Measurements from ENCODE around the gene MYBPC1. TPM values are rescaled to one million over a fixed set of nuclear protein-coding genes. Genes with fewer than 3 reads are reported as not detected.

Gene MYBPC1
- total RNA-seq, 1 experiment from 2014 or later, result not detected

- H3K27ac ChIP-seq (ENCODE audit: low read length), result no peak overlapping the region
- in situ Hi-C loops (cut with HindIII; ENCODE audit: low pct_unique_long_range_greater_than_20kb, low sequenced_read_pairs) (no loop called here), intact Hi-C loops (cut with micrococcal nuclease; ENCODE audit: unreplicated experiment) (loop anchor here (10.0 kb wide), 1 partner anchor 276 kb away; no protein-coding TSS in a partner anchor)
- CTCF ChIA-PET, result no interaction called here
- TF ChIP-seq TCF7L2 (IDR thresholded peaks at IDR 0.05; ENCODE audit: low read depth, low read length), result no peak
- TF ChIP-seq SIN3A (IDR thresholded peaks at IDR 0.05; ENCODE audit: borderline replicate concordance, insufficient read depth, low read depth, low read length), result no peak
- no peaks in the 10 kb centered on the region for H3K27me3 ChIP-seq (ENCODE audit: control insufficient read depth, insufficient read depth, low read length)
- H3K36me3 ChIP-seq (ENCODE audit: control insufficient read depth, insufficient read depth, low read length), result no peaks in the 10 kb centered on the region
- H3K4me3 ChIP-seq (ENCODE audit: low read depth in 2 of 2, low read length in 2 of 2), result no peak overlapping the region
- H3K4me1 ChIP-seq (ENCODE audit: control insufficient read depth, insufficient read depth, low read length), result no peaks in the 10 kb centered on the region
- no peaks in the 10 kb centered on the region for H3K9me3 ChIP-seq (ENCODE audit: control insufficient read depth, insufficient read depth, low read depth, low read length)
- POLR2A ChIA-PET, result no interaction called here
- ATAC-seq (no peak), DNase-seq (ENCODE audit: low read depth, low spot score) (no peak)
- no TSS peak for BruUV-seq (replicated peaks)
These were observed 95.8 kb downstream of the MYBPC1 start for GRCh38 chr12:101690544-101691098.

- DNase-seq (ENCODE audit: low read depth, low spot score), result no peak
- BruUV-seq (replicated peaks), result no TSS peak
- ChIA-PET POLR2A (no interaction called here), CTCF (no interaction called here)
- H3K36me3 ChIP-seq (ENCODE audit: control insufficient read depth, insufficient read depth, low read length), result no peaks in the 10 kb centered on the region
- ATAC-seq, result no peak
- no peaks in the 10 kb centered on the region for H3K27me3 ChIP-seq (ENCODE audit: control insufficient read depth, insufficient read depth, low read length)
- H3K27ac ChIP-seq (ENCODE audit: low read length), result no peak overlapping the region
- intact Hi-C loops (cut with micrococcal nuclease; ENCODE audit: unreplicated experiment) (loop anchor here (10.0 kb wide), 1 partner anchor 277 kb away; no protein-coding TSS in a partner anchor), in situ Hi-C loops (cut with HindIII; ENCODE audit: low pct_unique_long_range_greater_than_20kb, low sequenced_read_pairs) (no loop called here)
- H3K4me1 ChIP-seq (ENCODE audit: control insufficient read depth, insufficient read depth, low read length), result peaks cover 3% of the 10 kb centered on the region
- TF ChIP-seq SIN3A (IDR thresholded peaks at IDR 0.05; ENCODE audit: borderline replicate concordance, insufficient read depth, low read depth, low read length) (no peak), REST (IDR thresholded peaks at IDR 0.05; ENCODE audit: insufficient read depth in 1 of 2, low read depth in 2 of 2, low read length in 1 of 2) (no peak), POLR2AphosphoS5 (IDR thresholded peaks at IDR 0.05; ENCODE audit: low read depth, low read length) (no peak), CTCF (IDR thresholded peaks at IDR 0.05) (no peak), TCF7L2 (IDR thresholded peaks at IDR 0.05; ENCODE audit: low read depth, low read length) (no peak)
- no peaks in the 10 kb centered on the region for H3K9me3 ChIP-seq (ENCODE audit: control insufficient read depth, insufficient read depth, low read depth, low read length)
- H3K4me3 ChIP-seq (ENCODE audit: low read depth in 2 of 2, low read length in 2 of 2), result no peak overlapping the region
These were observed 96.8 kb downstream of the MYBPC1 start for GRCh38 chr12:101691503-101692096.

- no peak for ATAC-seq
- no peaks in the 10 kb centered on the region for H3K9me3 ChIP-seq (ENCODE audit: control insufficient read depth, insufficient read depth, low read depth, low read length)
- no peak overlapping the region; the same call in 1 of the 2 replicates for H3K27ac ChIP-seq (ENCODE audit: low read length)
- H3K4me1 ChIP-seq (ENCODE audit: control insufficient read depth, insufficient read depth, low read length), result peaks cover 7% of the 10 kb centered on the region
- ChIA-PET POLR2A (no interaction called here), CTCF (no interaction called here)
- no peak for TF ChIP-seq TCF7L2 (IDR thresholded peaks at IDR 0.05; ENCODE audit: low read depth, low read length)
- TF ChIP-seq CTCF (IDR thresholded peaks at IDR 0.05), result no peak
- no peak for TF ChIP-seq POLR2AphosphoS5 (IDR thresholded peaks at IDR 0.05; ENCODE audit: low read depth, low read length)
- no peak for TF ChIP-seq SIN3A (IDR thresholded peaks at IDR 0.05; ENCODE audit: borderline replicate concordance, insufficient read depth, low read depth, low read length)
- TF ChIP-seq REST (IDR thresholded peaks at IDR 0.05; ENCODE audit: insufficient read depth in 1 of 2, low read depth in 2 of 2, low read length in 1 of 2), result no peak
- no peak for DNase-seq (ENCODE audit: low read depth, low spot score)
- in situ Hi-C loops (cut with HindIII; ENCODE audit: low pct_unique_long_range_greater_than_20kb, low sequenced_read_pairs), result no loop called here
- H3K36me3 ChIP-seq (ENCODE audit: control insufficient read depth, insufficient read depth, low read length), result peaks cover 3% of the 10 kb centered on the region; the same call in 1 of the 2 replicates
- no peak overlapping the region for H3K4me3 ChIP-seq (ENCODE audit: low read depth in 2 of 2, low read length in 2 of 2)
- H3K27me3 ChIP-seq (ENCODE audit: control insufficient read depth, insufficient read depth, low read length), result no peaks in the 10 kb centered on the region
- BruUV-seq (replicated peaks), result no TSS peak
- intact Hi-C loops (cut with micrococcal nuclease; ENCODE audit: unreplicated experiment), result loop anchor here (10.0 kb wide), 1 partner anchor 280 kb away; no protein-coding TSS in a partner anchor
These were observed 99.6 kb downstream of the MYBPC1 start for GRCh38 chr12:101694297-101694848.

Measured in Panc1 (cell line).